ENCODE data around the gene PSMD2.

Gene PSMD2

GRCh38 chr3:184353546-184353941 is 54.5 kb downstream of the PSMD2 start:
- in situ Hi-C loops (cut with MboI; ENCODE audit: low sequenced_read_pairs) = loop anchor here (25.0 kb wide), 2 partner anchors 184 to 409 kb away; no protein-coding TSS in a partner anchor

- in situ Hi-C loops (cut with MboI; ENCODE audit: low sequenced_read_pairs) = loop anchor here (25.0 kb wide), 2 partner anchors 183 to 408 kb away; no protein-coding TSS in a partner anchor
These were observed 55.2 kb downstream of the PSMD2 start for GRCh38 chr3:184354121-184354728.

DNA sequence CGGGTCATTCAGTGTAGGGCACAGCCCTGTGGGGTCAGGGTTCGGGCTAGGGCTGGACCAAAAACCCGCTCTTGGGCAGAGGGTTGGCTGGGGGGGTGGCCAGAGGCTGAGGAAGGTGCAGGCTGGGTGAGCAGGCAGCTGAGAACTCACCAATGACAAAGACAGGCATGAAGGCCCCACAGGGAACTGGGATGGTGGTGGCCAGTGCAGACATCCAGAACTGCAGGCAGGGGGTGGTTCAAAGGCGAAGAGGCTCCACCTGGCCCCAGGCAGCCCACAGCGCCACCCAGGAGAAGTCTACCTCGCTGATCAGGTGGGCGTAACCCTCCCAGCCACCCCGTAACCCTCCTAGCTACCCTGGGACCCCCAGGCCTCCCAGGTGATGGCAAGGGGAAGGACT is 55.7 kb downstream of the PSMD2 start:
- in situ Hi-C loops (cut with MboI; ENCODE audit: low sequenced_read_pairs) = loop anchor here (25.0 kb wide), 2 partner anchors 183 to 408 kb away; no protein-coding TSS in a partner anchor

GRCh38 chr3:184355261-184356040 is 56.4 kb downstream of the PSMD2 start:
- in situ Hi-C loops (cut with MboI; ENCODE audit: low sequenced_read_pairs) = loop anchor here (25.0 kb wide), 2 partner anchors 182 to 407 kb away; no protein-coding TSS in a partner anchor

- in situ Hi-C loops (cut with MboI; ENCODE audit: low sequenced_read_pairs) = loop anchor here (25.0 kb wide), 2 partner anchors 180 to 405 kb away; no protein-coding TSS in a partner anchor
These were observed 58.4 kb downstream of the PSMD2 start for GRCh38 chr3:184357248-184358123.

GRCh38 chr3:184358124-184358767 is 59.2 kb downstream of the PSMD2 start:
- in situ Hi-C loops (cut with MboI; ENCODE audit: low sequenced_read_pairs) = loop anchor here (25.0 kb wide), 2 partner anchors 179 to 404 kb away; no protein-coding TSS in a partner anchor

Measured in HL-60/S4 treated with retinoic acid at 250 ng/mL for 4 days and 3 days (cell line).